Panc1 (cell line): Measurements from ENCODE around the gene PAAF1. TPM values are rescaled to one million over a fixed set of nuclear protein-coding genes. Genes with fewer than 3 reads are reported as not detected.

ENCODE experiments used
- ATAC-seq: fragments of 200-7000 bp; cut with Tn5 transposase; 2 replicates; pipeline ENCODE4 v1.9.1; 2020; ENCODE audit warnings: mild to moderate bottlenecking, moderate library complexity
- BruUV-seq: library from RNA; stranded (reverse); fragments of 400-500 nt; replicated peaks from 2 replicates; lab custom pipeline; 2021; lab: Mats Ljungman, UMichigan
- CTCF ChIA-PET: fragments of 300-600 bp; sonication (Branson Sonifier 250); formaldehyde crosslinking; loops from one replicate; lab custom pipeline; 2022; ENCODE audit warnings: antibody characterized with exemption; lab: Charles Lee
- POLR2A ChIA-PET: fragments of 300-600 bp; sonication (Branson Sonifier 250); formaldehyde crosslinking; loops from one replicate; lab custom pipeline; 2022; ENCODE audit warnings: antibody characterized with exemption; lab: Charles Lee
- DNase-seq: peaks from one replicate; pipeline ENCODE4 v3.0.0-alpha.2; 2010; ENCODE audit warnings: low read depth, low spot score
- H3K27ac ChIP-seq: 2 replicates; pipeline ENCODE4 v1.5.1; 2011; ENCODE audit warnings: mild to moderate bottlenecking, low read length, inconsistent platforms
- H3K27me3 ChIP-seq: fragments of 200-500 bp; sonication (Bioruptor generic); 2 replicates; pipeline ENCODE4 v1.6.0; 2014; ENCODE audit warnings: low read length, inconsistent platforms; ENCODE audit not compliant: control insufficient read depth, insufficient read depth
- H3K36me3 ChIP-seq: fragments of 200-500 bp; sonication (Bioruptor generic); 2 replicates; pipeline ENCODE4 v1.5.1; 2014; ENCODE audit warnings: inconsistent platforms, mild to moderate bottlenecking, low read length, moderate library complexity; ENCODE audit not compliant: control insufficient read depth, insufficient read depth
- H3K4me1 ChIP-seq: 2 replicates; pipeline ENCODE4 v1.5.1; 2011; ENCODE audit warnings: inconsistent platforms, mild to moderate bottlenecking, low read length, moderate library complexity; ENCODE audit not compliant: control insufficient read depth, insufficient read depth
- H3K4me3 ChIP-seq, 2 experiments: 2 replicates each; pipeline ENCODE4 v1.5.1; 2011 to 2012; ENCODE audit warnings: low read depth in 2 of 2, low read length in 2 of 2, mild to moderate bottlenecking in 2 of 2, inconsistent platforms in 1 of 2, moderate library complexity in 1 of 2
- H3K9me3 ChIP-seq: fragments of 200-500 bp; sonication (Bioruptor generic); 2 replicates; pipeline ENCODE4 v1.5.1; 2014; ENCODE audit warnings: low read depth, mild to moderate bottlenecking, inconsistent platforms, low read length, moderate library complexity; ENCODE audit not compliant: control insufficient read depth, insufficient read depth
- POLR2AphosphoS5 ChIP-seq: IDR thresholded peaks from 2 replicates; pipeline ENCODE4 v1.6.1; 2012; ENCODE audit warnings: mild to moderate bottlenecking, low read depth, low read length, moderate library complexity
- SIN3A ChIP-seq: IDR thresholded peaks from 2 replicates; pipeline ENCODE4 v1.6.1; 2012; ENCODE audit warnings: low read depth, mild to moderate bottlenecking, low read length, moderate library complexity, borderline replicate concordance; ENCODE audit not compliant: insufficient read depth
- TCF7L2 ChIP-seq: IDR thresholded peaks from 2 replicates; pipeline ENCODE4 v1.6.1; 2011; ENCODE audit warnings: mild to moderate bottlenecking, low read depth, low read length, inconsistent platforms
- in situ Hi-C: cut with HindIII; loops from 2 replicates; pipeline ENCODE4 v1.10.0; 2016; ENCODE audit warnings: low sequenced_read_pairs, low pct_unique_long_range_greater_than_20kb
- intact Hi-C: fragments of 100-400 bp; cut with micrococcal nuclease; formaldehyde crosslinking; loops from one replicate; pipeline ENCODE4 v1.10.0; 2022; ENCODE audit not compliant: unreplicated experiment
- total RNA-seq: library from RNA; stranded (reverse); gene quantifications from one replicate; pipeline ENCODE4 v1.2.1, GENCODE V29; 2021; ENCODE audit not compliant: unreplicated experiment
- TF ChIP-seq, protein P1 (sequence below), 2 experiments: IDR thresholded peaks; 2 replicates each; pipeline ENCODE4 v1.6.1; 2011 to 2012; ENCODE audit warnings: low read depth in 2 of 2, control low read depth in 1 of 2, low read length in 1 of 2, mild to moderate bottlenecking in 1 of 2, moderate library complexity in 1 of 2; ENCODE audit not compliant: insufficient read depth in 1 of 2
- TF ChIP-seq, protein P2 (sequence below): fragments of 450-650 bp; IDR thresholded peaks from 2 replicates; pipeline ENCODE4 v1.5.1; 2017; ENCODE audit warnings: mild to moderate bottlenecking

The PAAF1 gene
- total RNA-seq, 1 experiment from 2014 or later = 22.1 TPM

DNA sequence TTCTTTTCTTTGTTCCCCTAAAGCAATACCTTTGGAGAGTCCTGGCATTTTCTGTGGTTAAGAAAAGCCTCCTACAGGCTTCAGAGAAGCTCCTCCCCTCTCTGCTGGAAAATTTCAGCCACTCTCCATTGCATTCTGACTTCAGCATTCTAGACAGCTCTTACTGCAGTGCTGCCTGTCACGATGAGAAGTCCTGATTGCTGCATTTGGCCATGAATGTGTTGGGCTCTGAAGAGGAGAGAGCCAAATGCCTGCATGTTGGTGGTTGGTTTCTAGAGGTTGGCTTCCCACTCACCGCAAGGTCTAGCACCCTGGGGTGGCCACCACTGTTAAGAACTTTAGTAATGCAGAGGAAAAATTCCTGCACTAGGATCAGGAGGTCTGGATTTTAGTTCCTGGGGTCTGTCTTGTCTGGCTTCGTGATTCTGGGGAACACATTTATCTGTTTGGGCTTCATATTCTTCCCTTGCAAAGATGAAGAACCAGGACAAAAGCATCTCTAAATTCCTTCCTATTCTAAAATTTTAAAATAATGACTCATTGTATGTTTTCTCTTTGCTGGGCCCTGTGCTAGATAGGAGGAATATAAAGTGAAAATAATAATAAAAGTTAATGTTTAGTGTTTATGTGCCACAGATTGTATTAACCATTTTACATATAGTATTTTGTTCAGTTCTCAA lies 38.2 kb upstream of the PAAF1 start:
- no peak; the same call in 1 of the 2 replicates for ATAC-seq
- CTCF ChIA-PET = interaction anchor here (0.6 kb wide), 1 partner anchor 287 kb away, joined by 5 read pairs; no protein-coding TSS in a partner anchor

DNA sequence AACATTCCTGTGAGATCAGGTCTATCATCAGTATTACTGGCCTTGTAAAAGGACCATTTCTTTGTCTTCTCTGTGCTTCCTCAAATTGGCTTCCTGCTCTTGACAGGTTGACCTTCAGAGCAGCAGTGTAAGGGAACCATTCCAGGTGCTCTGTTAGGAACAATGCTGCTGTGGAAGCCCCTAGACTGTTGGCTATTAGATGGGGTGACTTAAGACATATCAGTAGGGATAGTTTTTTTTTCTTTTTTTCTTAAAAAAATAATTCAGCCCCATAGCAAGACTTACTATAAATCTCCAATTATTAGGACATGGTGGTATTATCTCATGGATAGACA lies 37.7 kb upstream of the PAAF1 start:
- Histone ChIP-seq H3K4me3 (no peak overlapping the region), H3K27ac (no peak overlapping the region), H3K9me3 (no peaks in the 10 kb centered on the region), H3K27me3 (no peaks in the 10 kb centered on the region), H3K36me3 (no peaks in the 10 kb centered on the region), H3K4me1 (no peaks in the 10 kb centered on the region)
- ATAC-seq = no peak
- CTCF ChIA-PET = no interaction called here
- BruUV-seq = no TSS peak
- intact Hi-C loops = no loop called here
- in situ Hi-C loops = no loop called here
- no peak for DNase-seq
- POLR2A ChIA-PET = no interaction called here
- TF ChIP-seq TCF7L2 (no peak), POLR2AphosphoS5 (no peak), SIN3A (no peak)
- TF ChIP-seq, protein P1, sequence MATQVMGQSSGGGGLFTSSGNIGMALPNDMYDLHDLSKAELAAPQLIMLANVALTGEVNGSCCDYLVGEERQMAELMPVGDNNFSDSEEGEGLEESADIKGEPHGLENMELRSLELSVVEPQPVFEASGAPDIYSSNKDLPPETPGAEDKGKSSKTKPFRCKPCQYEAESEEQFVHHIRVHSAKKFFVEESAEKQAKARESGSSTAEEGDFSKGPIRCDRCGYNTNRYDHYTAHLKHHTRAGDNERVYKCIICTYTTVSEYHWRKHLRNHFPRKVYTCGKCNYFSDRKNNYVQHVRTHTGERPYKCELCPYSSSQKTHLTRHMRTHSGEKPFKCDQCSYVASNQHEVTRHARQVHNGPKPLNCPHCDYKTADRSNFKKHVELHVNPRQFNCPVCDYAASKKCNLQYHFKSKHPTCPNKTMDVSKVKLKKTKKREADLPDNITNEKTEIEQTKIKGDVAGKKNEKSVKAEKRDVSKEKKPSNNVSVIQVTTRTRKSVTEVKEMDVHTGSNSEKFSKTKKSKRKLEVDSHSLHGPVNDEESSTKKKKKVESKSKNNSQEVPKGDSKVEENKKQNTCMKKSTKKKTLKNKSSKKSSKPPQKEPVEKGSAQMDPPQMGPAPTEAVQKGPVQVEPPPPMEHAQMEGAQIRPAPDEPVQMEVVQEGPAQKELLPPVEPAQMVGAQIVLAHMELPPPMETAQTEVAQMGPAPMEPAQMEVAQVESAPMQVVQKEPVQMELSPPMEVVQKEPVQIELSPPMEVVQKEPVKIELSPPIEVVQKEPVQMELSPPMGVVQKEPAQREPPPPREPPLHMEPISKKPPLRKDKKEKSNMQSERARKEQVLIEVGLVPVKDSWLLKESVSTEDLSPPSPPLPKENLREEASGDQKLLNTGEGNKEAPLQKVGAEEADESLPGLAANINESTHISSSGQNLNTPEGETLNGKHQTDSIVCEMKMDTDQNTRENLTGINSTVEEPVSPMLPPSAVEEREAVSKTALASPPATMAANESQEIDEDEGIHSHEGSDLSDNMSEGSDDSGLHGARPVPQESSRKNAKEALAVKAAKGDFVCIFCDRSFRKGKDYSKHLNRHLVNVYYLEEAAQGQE (IDR thresholded peaks at IDR 0.05; ENCODE audit: insufficient read depth in 1 of 2, low read depth in 2 of 2, low read length in 1 of 2) = no peak
- TF ChIP-seq, protein P2, sequence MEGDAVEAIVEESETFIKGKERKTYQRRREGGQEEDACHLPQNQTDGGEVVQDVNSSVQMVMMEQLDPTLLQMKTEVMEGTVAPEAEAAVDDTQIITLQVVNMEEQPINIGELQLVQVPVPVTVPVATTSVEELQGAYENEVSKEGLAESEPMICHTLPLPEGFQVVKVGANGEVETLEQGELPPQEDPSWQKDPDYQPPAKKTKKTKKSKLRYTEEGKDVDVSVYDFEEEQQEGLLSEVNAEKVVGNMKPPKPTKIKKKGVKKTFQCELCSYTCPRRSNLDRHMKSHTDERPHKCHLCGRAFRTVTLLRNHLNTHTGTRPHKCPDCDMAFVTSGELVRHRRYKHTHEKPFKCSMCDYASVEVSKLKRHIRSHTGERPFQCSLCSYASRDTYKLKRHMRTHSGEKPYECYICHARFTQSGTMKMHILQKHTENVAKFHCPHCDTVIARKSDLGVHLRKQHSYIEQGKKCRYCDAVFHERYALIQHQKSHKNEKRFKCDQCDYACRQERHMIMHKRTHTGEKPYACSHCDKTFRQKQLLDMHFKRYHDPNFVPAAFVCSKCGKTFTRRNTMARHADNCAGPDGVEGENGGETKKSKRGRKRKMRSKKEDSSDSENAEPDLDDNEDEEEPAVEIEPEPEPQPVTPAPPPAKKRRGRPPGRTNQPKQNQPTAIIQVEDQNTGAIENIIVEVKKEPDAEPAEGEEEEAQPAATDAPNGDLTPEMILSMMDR = no peak

More for the DNA sequence above, 38.2 kb upstream of the PAAF1 start:
- BruUV-seq = no TSS peak
- intact Hi-C loops (no loop called here), in situ Hi-C loops (no loop called here)
- Histone ChIP-seq H3K4me1 (no peaks in the 10 kb centered on the region), H3K9me3 (no peaks in the 10 kb centered on the region), H3K4me3 (no peak overlapping the region), H3K27ac (no peak overlapping the region), H3K27me3 (no peaks in the 10 kb centered on the region), H3K36me3 (no peaks in the 10 kb centered on the region)
- no peak for TF ChIP-seq SIN3A
- TF ChIP-seq, protein P2 = no peak
- TF ChIP-seq, protein P1 (IDR thresholded peaks at IDR 0.05; ENCODE audit: insufficient read depth in 1 of 2, low read depth in 2 of 2, low read length in 1 of 2) = no peak
- TF ChIP-seq TCF7L2 = no peak
- no peak for TF ChIP-seq POLR2AphosphoS5
- no peak for DNase-seq
- POLR2A ChIA-PET = no interaction called here
